Vagina (tissue), 2 donors: Measurements from ENCODE around the gene TUBGCP5. TPM values are rescaled to one million over a fixed set of nuclear protein-coding genes. Genes with fewer than 3 reads are reported as not detected.
A peak's percentile ranks its signal among the peaks of the same experiment; 100 is the strongest.

Experiments used
- DNase-seq, 2 donors: peaks; one replicate each; pipeline ENCODE4 v3.0.0-alpha.2; 2017; ENCODE audit errors: extremely low spot score in 2 of 2
- H3K27ac ChIP-seq: fragments of 200-600 bp; sonication (generic); one replicate; pipeline ENCODE4 v1.5.1; 2019
- H3K27me3 ChIP-seq: fragments of 200-600 bp; sonication (generic); one replicate; pipeline ENCODE4 v1.5.1; 2019
- H3K36me3 ChIP-seq, 2 donors: fragments of 200-600 bp; sonication (generic); one replicate each; pipeline ENCODE4 v1.5.1; 2017 to 2019
- H3K4me1 ChIP-seq: fragments of 200-600 bp; sonication (generic); one replicate; pipeline ENCODE4 v1.5.1; 2019
- H3K4me3 ChIP-seq, 2 donors: fragments of 200-600 bp; sonication (generic); 1 replicate in 1 of 2; 2 replicates in 1 of 2; pipeline ENCODE4 v1.5.1; 2016 to 2019
- H3K9me3 ChIP-seq: fragments of 200-600 bp; sonication (generic); one replicate; pipeline ENCODE4 v1.5.1; 2019
- CTCF ChIP-seq, 3 experiments: fragments of 450-650 bp in 2 of 3; fragments of 200-600 bp in 1 of 3; sonication (generic) in 1 of 3; IDR thresholded peaks; one replicate each; pipeline ENCODE4 v1.5.1; 2017 to 2019; ENCODE audit warnings: antibody characterized with exemption in 3 of 3, mild to moderate bottlenecking in 2 of 3, moderate library complexity in 2 of 3
- POLR2A ChIP-seq, 2 donors: fragments of 450-650 bp; IDR thresholded peaks; one replicate each; pipeline ENCODE4 v1.6.1; 2017; ENCODE audit warnings: antibody characterized with exemption in 2 of 2, mild to moderate bottlenecking in 2 of 2, moderate library complexity in 2 of 2
- POLR2AphosphoS5 ChIP-seq, 2 donors: sonication (generic); formaldehyde crosslinking; IDR thresholded peaks; one replicate each; pipeline ENCODE4 v1.9.0; 2017; ENCODE audit warnings: antibody characterized with exemption in 2 of 2, mild to moderate bottlenecking in 2 of 2, low read depth in 1 of 2; ENCODE audit not compliant: insufficient read depth in 1 of 2
- intact Hi-C: fragments of 100-400 bp; cut with DNase I; formaldehyde crosslinking; loops from one replicate; pipeline ENCODE4 v1.15.1; 2023
- total RNA-seq: library from RNA; depleted of rRNA; stranded (reverse); fragments of >200 nt; gene quantifications from one replicate; pipeline ENCODE4 v1.2.3, GENCODE V29; 2016

Gene TUBGCP5
- total RNA-seq, 1 donor from 2014 or later: 11.3 TPM

- intact Hi-C loops: no loop called here
- no peak overlapping the region for H3K27ac ChIP-seq
- TF ChIP-seq CTCF (IDR thresholded peaks at IDR 0.05): no peak
- TF ChIP-seq POLR2A (IDR thresholded peaks at IDR 0.05): no peak
- no peak for TF ChIP-seq POLR2AphosphoS5 (IDR thresholded peaks at IDR 0.05; ENCODE audit: insufficient read depth in 1 of 2, low read depth in 1 of 2)
- DNase-seq: no peak
- no peaks in the 10 kb centered on the region for H3K27me3 ChIP-seq
- H3K36me3 ChIP-seq: no peaks in the 10 kb centered on the region
- H3K9me3 ChIP-seq: no peaks in the 10 kb centered on the region
- peaks cover 84% of the 10 kb centered on the region for H3K4me1 ChIP-seq
- no peak overlapping the region for H3K4me3 ChIP-seq
These were observed 86.4 kb downstream of the TUBGCP5 start for GRCh38 chr15:22952796-22953579.

GRCh38 chr15:22951381-22952280, 87.7 kb downstream of the TUBGCP5 start:
- Histone ChIP-seq H3K4me1 (peaks cover 86% of the 10 kb centered on the region), H3K27ac (peak overlapping the region; percentile 20), H3K27me3 (no peaks in the 10 kb centered on the region), H3K9me3 (no peaks in the 10 kb centered on the region), H3K36me3 (no peaks in the 10 kb centered on the region), H3K4me3 (no peak overlapping the region)
- DNase-seq: no peak
- intact Hi-C loops: no loop called here
- no peak for TF ChIP-seq POLR2A (IDR thresholded peaks at IDR 0.05)
- no peak for TF ChIP-seq POLR2AphosphoS5 (IDR thresholded peaks at IDR 0.05; ENCODE audit: insufficient read depth in 1 of 2, low read depth in 1 of 2)
- no peak for TF ChIP-seq CTCF (IDR thresholded peaks at IDR 0.05)

GRCh38 chr15:22951031-22951380, 88.4 kb downstream of the TUBGCP5 start:
- no peaks in the 10 kb centered on the region for H3K36me3 ChIP-seq
- no peaks in the 10 kb centered on the region for H3K9me3 ChIP-seq
- TF ChIP-seq POLR2AphosphoS5 (IDR thresholded peaks at IDR 0.05; ENCODE audit: insufficient read depth in 1 of 2, low read depth in 1 of 2): no peak
- TF ChIP-seq CTCF (IDR thresholded peaks at IDR 0.05): no peak
- no peak for TF ChIP-seq POLR2A (IDR thresholded peaks at IDR 0.05)
- peak overlapping the region; percentile 20 for H3K27ac ChIP-seq
- H3K27me3 ChIP-seq: no peaks in the 10 kb centered on the region
- no peak for DNase-seq
- no peak overlapping the region for H3K4me3 ChIP-seq
- intact Hi-C loops: no loop called here
- H3K4me1 ChIP-seq: peaks cover 79% of the 10 kb centered on the region

GRCh38 chr15:22950256-22950990, 88.9 kb downstream of the TUBGCP5 start:
- no peak overlapping the region for H3K27ac ChIP-seq
- H3K27me3 ChIP-seq: no peaks in the 10 kb centered on the region
- no peak overlapping the region for H3K4me3 ChIP-seq
- no peaks in the 10 kb centered on the region for H3K9me3 ChIP-seq
- TF ChIP-seq POLR2A (IDR thresholded peaks at IDR 0.05) (no peak), POLR2AphosphoS5 (IDR thresholded peaks at IDR 0.05; ENCODE audit: insufficient read depth in 1 of 2, low read depth in 1 of 2) (no peak), CTCF (IDR thresholded peaks at IDR 0.05) (no peak)
- no peak for DNase-seq
- peaks cover 74% of the 10 kb centered on the region for H3K4me1 ChIP-seq
- no peaks in the 10 kb centered on the region for H3K36me3 ChIP-seq
- intact Hi-C loops: no loop called here

Other genes with a start within 250 kb of the TUBGCP5 start
- 23.1 TPM for gene NIPA2, start 200.9 kb downstream of the TUBGCP5 start, total RNA-seq
- 101 TPM for gene CYFIP1, start 59.2 kb downstream of the TUBGCP5 start, total RNA-seq
- gene GOLGA6L1, start 97.3 kb upstream of the TUBGCP5 start, total RNA-seq: not detected